SJCRH30 (cell line): ENCODE results near the gene FRAS1. TPM values are rescaled to one million over a fixed set of nuclear protein-coding genes. Genes with fewer than 3 reads are reported as not detected.
A peak's percentile ranks its signal among the peaks of the same experiment; 100 is the strongest.
"Not testable (repeated sequence)": the region's sequence is repeated elsewhere in the genome, so short reads cannot be mapped to it uniquely, and the experiment has no call there.

Experiments used
- DNase-seq, 2 experiments: peaks; one replicate each; pipeline ENCODE4 v3.0.0-alpha.2; 2015 to 2020
- H3K27ac ChIP-seq: fragments of 250-450 bp; sonication (Bioruptor Pico); 2 replicates; pipeline ENCODE4 v1.5.1; 2020; ENCODE audit warnings: mild to moderate bottlenecking, moderate library complexity
- H3K27me3 ChIP-seq: fragments of 250-450 bp; sonication (Bioruptor Pico); 2 replicates; pipeline ENCODE4 v1.5.1; 2020; ENCODE audit warnings: mild to moderate bottlenecking, moderate library complexity
- H3K36me3 ChIP-seq: fragments of 250-450 bp; sonication (Bioruptor Pico); 2 replicates; pipeline ENCODE4 v1.5.1; 2020; ENCODE audit warnings: mild to moderate bottlenecking, moderate library complexity
- H3K4me1 ChIP-seq: fragments of 250-450 bp; sonication (Bioruptor Pico); 2 replicates; pipeline ENCODE4 v1.5.1; 2020; ENCODE audit warnings: mild to moderate bottlenecking, moderate library complexity
- H3K4me3 ChIP-seq: fragments of 250-450 bp; sonication (Bioruptor Pico); 2 replicates; pipeline ENCODE4 v1.5.1; 2020; ENCODE audit warnings: mild to moderate bottlenecking, moderate library complexity
- H3K9me3 ChIP-seq: fragments of 250-450 bp; sonication (Bioruptor Pico); replicated peaks from 2 replicates; pipeline ENCODE4 v1.5.1; 2020; ENCODE audit warnings: mild to moderate bottlenecking, moderate library complexity
- total RNA-seq: library from RNA; depleted of rRNA; stranded (reverse); fragments of >200 nt; shearing (Covaris generic); gene quantifications from 2 replicates; pipeline ENCODE4 v1.2.3, GENCODE V29; 2014

FRAS1 gene
- total RNA-seq, 1 experiment from 2014 or later, result 32.8 TPM

GRCh38 chr4:78296261-78296660, 239.1 kb downstream of the FRAS1 start:
- DNase-seq, result no peak
- H3K27me3 ChIP-seq, result no peaks in the 10 kb centered on the region
- H3K9me3 ChIP-seq, result no peaks in the 10 kb centered on the region
- no peak overlapping the region for H3K4me3 ChIP-seq
- H3K27ac ChIP-seq, result no peak overlapping the region
- H3K36me3 ChIP-seq, result peaks cover 9% of the 10 kb centered on the region; the same call in 1 of the 2 replicates
- peaks cover 54% of the 10 kb centered on the region for H3K4me1 ChIP-seq

- no peaks in the 10 kb centered on the region for H3K9me3 ChIP-seq
- no peaks in the 10 kb centered on the region for H3K27me3 ChIP-seq
- H3K27ac ChIP-seq, result no peak overlapping the region
- peaks cover 46% of the 10 kb centered on the region for H3K4me1 ChIP-seq
- no peak overlapping the region for H3K4me3 ChIP-seq
- H3K36me3 ChIP-seq, result peaks cover 5% of the 10 kb centered on the region; the same call in 1 of the 2 replicates
- no peak for DNase-seq
These were observed 240.1 kb downstream of the FRAS1 start for GRCh38 chr4:78297116-78297800.

- Histone ChIP-seq H3K4me1 (peaks cover 32% of the 10 kb centered on the region), H3K36me3 (peaks cover 5% of the 10 kb centered on the region; the same call in 1 of the 2 replicates), H3K4me3 (no peak overlapping the region), H3K9me3 (peaks cover 3% of the 10 kb centered on the region; the same call in 1 of the 2 replicates), H3K27ac (no peak overlapping the region), H3K27me3 (no peaks in the 10 kb centered on the region)
- peak in 1 of 2 experiments; percentile 26 for DNase-seq
These were observed 241.5 kb downstream of the FRAS1 start for GRCh38 chr4:78298618-78299017.

- no peaks in the 10 kb centered on the region for H3K27me3 ChIP-seq
- H3K27ac ChIP-seq, result no peak overlapping the region
- no peak overlapping the region for H3K4me3 ChIP-seq
- peaks cover 5% of the 10 kb centered on the region; the same call in 1 of the 2 replicates for H3K36me3 ChIP-seq
- no peak for DNase-seq
- H3K9me3 ChIP-seq, result peaks cover 3% of the 10 kb centered on the region; the same call in 1 of the 2 replicates
- H3K4me1 ChIP-seq, result peaks cover 26% of the 10 kb centered on the region
These were observed 242.4 kb downstream of the FRAS1 start for GRCh38 chr4:78299565-78299972.

- H3K27ac ChIP-seq, H3K27me3 ChIP-seq, H3K4me3 ChIP-seq, DNase-seq, H3K9me3 ChIP-seq, H3K4me1 ChIP-seq: not testable (repeated sequence)
- peaks cover 18% of the 10 kb centered on the region; the same call in 1 of the 2 replicates for H3K36me3 ChIP-seq
These were observed 250.1 kb downstream of the FRAS1 start for GRCh38 chr4:78307263-78307662.

- DNase-seq, result no peak
- H3K27ac ChIP-seq, result no peak overlapping the region
- peaks cover 18% of the 10 kb centered on the region; the same call in 1 of the 2 replicates for H3K36me3 ChIP-seq
- no peaks in the 10 kb centered on the region for H3K4me1 ChIP-seq
- H3K27me3 ChIP-seq, result no peaks in the 10 kb centered on the region
- no peak overlapping the region for H3K4me3 ChIP-seq
- no peaks in the 10 kb centered on the region for H3K9me3 ChIP-seq
These were observed 251.4 kb downstream of the FRAS1 start for GRCh38 chr4:78308517-78308916.

GRCh38 chr4:78309352-78309751, 252.2 kb downstream of the FRAS1 start:
- no peak for DNase-seq
- H3K4me3 ChIP-seq, result no peak overlapping the region
- no peaks in the 10 kb centered on the region for H3K4me1 ChIP-seq
- H3K27me3 ChIP-seq, result no peaks in the 10 kb centered on the region
- peaks cover 18% of the 10 kb centered on the region; the same call in 1 of the 2 replicates for H3K36me3 ChIP-seq
- no peaks in the 10 kb centered on the region for H3K9me3 ChIP-seq
- H3K27ac ChIP-seq, result no peak overlapping the region

- H3K27ac ChIP-seq, result no peak overlapping the region
- H3K36me3 ChIP-seq, result peaks cover 18% of the 10 kb centered on the region; the same call in 1 of the 2 replicates
- H3K4me1 ChIP-seq, result no peaks in the 10 kb centered on the region
- no peak for DNase-seq
- no peak overlapping the region for H3K4me3 ChIP-seq
- no peaks in the 10 kb centered on the region for H3K27me3 ChIP-seq
- H3K9me3 ChIP-seq, result no peaks in the 10 kb centered on the region
These were observed 253.1 kb downstream of the FRAS1 start for GRCh38 chr4:78310007-78310739.

GRCh38 chr4:78310740-78311115, 253.6 kb downstream of the FRAS1 start:
- H3K27me3 ChIP-seq, result no peaks in the 10 kb centered on the region
- H3K9me3 ChIP-seq, result no peaks in the 10 kb centered on the region
- no peak overlapping the region for H3K4me3 ChIP-seq
- no peaks in the 10 kb centered on the region for H3K4me1 ChIP-seq
- peaks cover 18% of the 10 kb centered on the region; the same call in 1 of the 2 replicates for H3K36me3 ChIP-seq
- no peak for DNase-seq
- no peak overlapping the region for H3K27ac ChIP-seq

GRCh38 chr4:78311306-78311705, 254.2 kb downstream of the FRAS1 start:
- no peaks in the 10 kb centered on the region for H3K4me1 ChIP-seq
- no peaks in the 10 kb centered on the region for H3K27me3 ChIP-seq
- peaks cover 19% of the 10 kb centered on the region; the same call in 1 of the 2 replicates for H3K36me3 ChIP-seq
- no peaks in the 10 kb centered on the region for H3K9me3 ChIP-seq
- no peak overlapping the region for H3K4me3 ChIP-seq
- H3K27ac ChIP-seq, result no peak overlapping the region
- no peak for DNase-seq

GRCh38 chr4:78312989-78313753, 256.0 kb downstream of the FRAS1 start:
- H3K4me1 ChIP-seq, result no peaks in the 10 kb centered on the region
- H3K27me3 ChIP-seq, result no peaks in the 10 kb centered on the region
- H3K4me3 ChIP-seq, result no peak overlapping the region
- H3K36me3 ChIP-seq, result peaks cover 30% of the 10 kb centered on the region; the same call in 1 of the 2 replicates
- DNase-seq, result no peak
- H3K27ac ChIP-seq, result no peak overlapping the region
- H3K9me3 ChIP-seq, result no peaks in the 10 kb centered on the region

GRCh38 chr4:78313754-78314120, 256.6 kb downstream of the FRAS1 start:
- H3K9me3 ChIP-seq, result no peaks in the 10 kb centered on the region
- no peak overlapping the region for H3K4me3 ChIP-seq
- peaks cover 24% of the 10 kb centered on the region; the same call in 1 of the 2 replicates for H3K36me3 ChIP-seq
- H3K4me1 ChIP-seq, result no peaks in the 10 kb centered on the region
- no peak overlapping the region for H3K27ac ChIP-seq
- H3K27me3 ChIP-seq, result no peaks in the 10 kb centered on the region
- DNase-seq, result no peak

- DNase-seq, result no peak
- Histone ChIP-seq H3K9me3 (no peaks in the 10 kb centered on the region), H3K4me3 (no peak overlapping the region), H3K36me3 (peaks cover 21% of the 10 kb centered on the region; the same call in 1 of the 2 replicates), H3K27ac (no peak overlapping the region), H3K4me1 (peaks cover 6% of the 10 kb centered on the region; the same call in 1 of the 2 replicates), H3K27me3 (no peaks in the 10 kb centered on the region)
These were observed 261.0 kb downstream of the FRAS1 start for GRCh38 chr4:78318126-78318525.

- H3K9me3 ChIP-seq, result no peaks in the 10 kb centered on the region
- H3K27ac ChIP-seq, result no peak overlapping the region
- H3K27me3 ChIP-seq, result no peaks in the 10 kb centered on the region
- H3K36me3 ChIP-seq, result peaks cover 21% of the 10 kb centered on the region; the same call in 1 of the 2 replicates
- H3K4me1 ChIP-seq, result peaks cover 6% of the 10 kb centered on the region; the same call in 1 of the 2 replicates
- H3K4me3 ChIP-seq, result no peak overlapping the region
- DNase-seq, result peak; percentile 12 to 27
These were observed 263.3 kb downstream of the FRAS1 start for GRCh38 chr4:78320349-78320935.
